ENCODE results near the gene CRYAA. TPM values are rescaled to one million over a fixed set of nuclear protein-coding genes. Genes with fewer than 3 reads are reported as not detected.

The CRYAA gene
- polyA plus RNA-seq, 2 of the 4 experiments (the other 2 are of a cell fraction) = not detected

GRCh38 chr21:43193088-43193650, 24.4 kb downstream of the CRYAA start:
- Histone ChIP-seq H3K4me3 (no peak overlapping the region), H3K4me2 (no peak overlapping the region), H3K4me1 (0 out of 3 replicates have a peak, but pooled peaks cover 3% of the 10 kb centered on the region), H3K9me3 (peaks cover 6% of the 10 kb centered on the region; the same call in 1 of the 3 replicates), H3K27ac (peak overlapping the region in 1 of 2 experiments; percentile 34; a peak in 1 of 6 replicates)
- 97% methylated on average over 6 of the region's 11 CpGs for WGBS (ENCODE audit: missing lambda C conversion rate)
- no peak for DNase-seq (ENCODE audit: low read depth in 1 of 2, low spot score in 1 of 2)
- ChIA-PET CTCF (interaction anchor here (0.6 kb wide), 1 partner anchor 481 kb away, joined by 4 read pairs; no protein-coding TSS in a partner anchor), POLR2A (no interaction called here)
- no peak for ATAC-seq
- TF ChIP-seq ZSCAN20 (CRISPR knock-in tag; IDR thresholded peaks at IDR 0.05) (no peak), SMC3 (IDR thresholded peaks at IDR 0.05) (no peak), PHF8 (IDR thresholded peaks at IDR 0.05; ENCODE audit: borderline replicate concordance, low read depth) (no peak), REST (IDR thresholded peaks at IDR 0.05) (no peak), FOSB (CRISPR knock-in tag; IDR thresholded peaks at IDR 0.05) (no peak), HOXB13 (CRISPR knock-in tag; IDR thresholded peaks at IDR 0.05; ENCODE audit: low read depth) (no peak), JUNB (IDR thresholded peaks at IDR 0.05) (no peak), EHF (CRISPR knock-in tag; IDR thresholded peaks at IDR 0.05) (no peak), USF2 (IDR thresholded peaks at IDR 0.05) (no peak), ELK1 (IDR thresholded peaks at IDR 0.05; ENCODE audit: low read depth, low read length) (no peak), POLR2AphosphoS2 (conservative IDR thresholded peaks at IDR 0.05; ENCODE audit: low read length) (no peak), ATOH8 (CRISPR knock-in tag; IDR thresholded peaks at IDR 0.05; ENCODE audit: low read depth) (no peak), BHLHE40 (IDR thresholded peaks at IDR 0.05; ENCODE audit: low read depth, low read length) (no peak), E2F6 (IDR thresholded peaks at IDR 0.05; ENCODE audit: borderline replicate concordance, low read depth) (no peak), MYC (IDR thresholded peaks at IDR 0.05; ENCODE audit: borderline replicate concordance, low read length) (no peak)
- no peak for FAIRE-seq

GRCh38 chr21:43193651-43194302, 25.0 kb downstream of the CRYAA start:
- ATAC-seq (peak in 1 of 2 experiments; percentile 32; a peak in 2 of 6 replicates), FAIRE-seq (no peak), DNase-seq (ENCODE audit: low read depth in 1 of 2, low spot score in 1 of 2) (no peak)
- 66% methylated on average over 9 of the region's 19 CpGs for WGBS (ENCODE audit: missing lambda C conversion rate)
- Histone ChIP-seq H3K4me2 (no peak overlapping the region), H3K4me1 (0 out of 3 replicates have a peak, but pooled peaks cover 3% of the 10 kb centered on the region), H3K27ac (peak overlapping the region in 1 of 2 experiments; percentile 34; a peak in 2 of 6 replicates), H3K9me3 (peaks cover 10% of the 10 kb centered on the region; the same call in 1 of the 3 replicates), H3K4me3 (no peak overlapping the region)
- POLR2A ChIA-PET = no interaction called here
- CTCF ChIA-PET = no interaction called here
- TF ChIP-seq HOXA7 (CRISPR knock-in tag; IDR thresholded peaks at IDR 0.05) = no peak
- no peak for TF ChIP-seq HDAC2 (IDR thresholded peaks at IDR 0.05)
- no peak for TF ChIP-seq RNF2 (IDR thresholded peaks at IDR 0.05; ENCODE audit: borderline replicate concordance, low read depth)
- no peak for TF ChIP-seq SMC3 (IDR thresholded peaks at IDR 0.05)
- TF ChIP-seq CBX2 (IDR thresholded peaks at IDR 0.05; ENCODE audit: borderline replicate concordance, low read depth) = no peak
- TF ChIP-seq JUN (IDR thresholded peaks at IDR 0.05) = no peak
- TF ChIP-seq CHD2 (IDR thresholded peaks at IDR 0.05; ENCODE audit: low read length, partially characterized antibody) = no peak
- no peak for TF ChIP-seq TP53 (CRISPR knock-in tag; IDR thresholded peaks at IDR 0.05)
- no peak for TF ChIP-seq MAFK (IDR thresholded peaks at IDR 0.05; ENCODE audit: partially characterized antibody)
- TF ChIP-seq ELK1 (IDR thresholded peaks at IDR 0.05; ENCODE audit: low read depth, low read length) = no peak

Measured in A549 (cell line).